Measurements from ENCODE around the gene PSTPIP1.

PSTPIP1 gene

DNA sequence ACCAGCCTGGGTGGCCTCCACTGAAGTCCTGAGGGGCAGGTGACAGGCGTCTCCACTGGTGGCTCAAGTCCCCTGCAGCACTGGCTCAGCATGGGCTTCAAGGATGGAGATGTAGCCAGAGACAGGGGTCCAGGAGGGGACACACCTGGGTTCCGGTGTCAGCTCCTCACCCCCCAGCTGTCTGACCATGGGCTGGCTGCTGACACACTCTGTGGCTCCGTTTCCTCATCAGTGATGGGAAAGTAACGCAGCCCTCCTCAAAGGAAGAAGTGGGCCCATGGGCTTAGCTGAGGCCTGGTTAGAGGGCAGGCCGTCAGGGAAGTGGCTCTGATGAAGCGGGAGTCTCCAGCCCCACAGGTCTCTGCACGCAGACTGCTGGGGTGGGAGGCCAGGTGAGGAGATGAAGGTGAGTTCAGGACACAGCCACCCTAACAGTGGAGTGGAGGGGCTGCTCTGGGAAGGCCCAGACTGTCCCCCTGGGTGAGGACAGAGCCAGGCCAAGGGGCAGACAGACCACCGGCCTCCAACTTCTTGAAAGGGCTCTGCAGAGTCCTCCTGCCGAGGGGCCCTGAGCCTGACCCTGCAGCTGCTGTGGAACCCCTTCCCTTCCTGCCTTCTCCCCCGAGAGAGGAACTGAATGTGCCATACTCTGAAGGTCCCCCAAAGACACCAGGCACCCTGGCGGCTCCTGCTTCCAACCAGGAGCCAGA is 24.0 kb downstream of the PSTPIP1 start:
- no peak overlapping the region for H3K4me3 ChIP-seq (replicated peaks; ENCODE audit: low read depth, low read length)
- DNase-seq (ENCODE audit: extremely low read depth, low read depth), result no peak
- TF ChIP-seq, protein P1, sequence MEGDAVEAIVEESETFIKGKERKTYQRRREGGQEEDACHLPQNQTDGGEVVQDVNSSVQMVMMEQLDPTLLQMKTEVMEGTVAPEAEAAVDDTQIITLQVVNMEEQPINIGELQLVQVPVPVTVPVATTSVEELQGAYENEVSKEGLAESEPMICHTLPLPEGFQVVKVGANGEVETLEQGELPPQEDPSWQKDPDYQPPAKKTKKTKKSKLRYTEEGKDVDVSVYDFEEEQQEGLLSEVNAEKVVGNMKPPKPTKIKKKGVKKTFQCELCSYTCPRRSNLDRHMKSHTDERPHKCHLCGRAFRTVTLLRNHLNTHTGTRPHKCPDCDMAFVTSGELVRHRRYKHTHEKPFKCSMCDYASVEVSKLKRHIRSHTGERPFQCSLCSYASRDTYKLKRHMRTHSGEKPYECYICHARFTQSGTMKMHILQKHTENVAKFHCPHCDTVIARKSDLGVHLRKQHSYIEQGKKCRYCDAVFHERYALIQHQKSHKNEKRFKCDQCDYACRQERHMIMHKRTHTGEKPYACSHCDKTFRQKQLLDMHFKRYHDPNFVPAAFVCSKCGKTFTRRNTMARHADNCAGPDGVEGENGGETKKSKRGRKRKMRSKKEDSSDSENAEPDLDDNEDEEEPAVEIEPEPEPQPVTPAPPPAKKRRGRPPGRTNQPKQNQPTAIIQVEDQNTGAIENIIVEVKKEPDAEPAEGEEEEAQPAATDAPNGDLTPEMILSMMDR (IDR thresholded peaks at IDR 0.05; ENCODE audit: low read depth, low read length, missing control alignments), result no peak

DNA sequence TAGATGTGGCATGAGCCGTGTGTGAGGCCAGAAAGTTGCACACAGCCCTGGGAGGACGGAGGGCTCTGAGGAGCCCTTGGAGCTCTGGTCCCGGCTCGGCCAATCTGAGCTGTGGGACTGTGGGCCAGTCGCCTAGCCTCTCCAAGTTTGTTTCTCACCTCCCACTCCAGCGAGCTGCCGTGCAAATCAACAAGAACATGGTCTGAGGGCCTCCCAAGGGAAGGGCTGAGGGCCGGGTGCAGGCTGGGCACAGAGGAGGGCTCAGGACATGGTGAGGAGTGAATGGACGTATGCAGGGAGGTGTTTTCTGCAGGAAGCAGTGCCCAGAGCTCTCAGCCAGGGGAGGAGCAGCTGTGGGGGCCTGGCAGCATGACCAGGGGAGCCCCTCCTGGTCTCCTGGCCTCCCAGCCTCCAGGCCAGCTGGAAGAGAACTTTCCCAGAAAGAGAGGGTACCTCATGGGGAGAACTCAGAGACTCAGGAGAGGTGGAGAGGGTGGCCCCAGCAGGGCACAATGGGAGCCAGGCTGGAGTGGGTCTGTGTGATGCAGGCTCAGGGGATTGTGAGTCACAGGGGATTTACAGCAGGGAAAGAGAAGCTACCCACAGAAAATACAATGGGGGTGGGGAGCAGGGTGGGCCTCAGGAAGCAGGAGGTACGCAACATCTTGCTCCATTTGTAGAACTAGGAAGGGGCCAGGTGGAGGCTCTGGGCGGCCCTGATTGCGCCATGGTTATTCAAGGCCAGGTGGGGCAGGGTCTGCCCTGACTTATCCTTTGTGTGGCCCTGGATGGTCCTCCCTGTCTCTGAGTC is 24.8 kb downstream of the PSTPIP1 start:
- TF ChIP-seq, protein P1 (IDR thresholded peaks at IDR 0.05; ENCODE audit: low read depth, low read length, missing control alignments), result no peak
- no peak for DNase-seq (ENCODE audit: extremely low read depth, low read depth)
- no peak overlapping the region for H3K4me3 ChIP-seq (replicated peaks; ENCODE audit: low read depth, low read length)

DNA sequence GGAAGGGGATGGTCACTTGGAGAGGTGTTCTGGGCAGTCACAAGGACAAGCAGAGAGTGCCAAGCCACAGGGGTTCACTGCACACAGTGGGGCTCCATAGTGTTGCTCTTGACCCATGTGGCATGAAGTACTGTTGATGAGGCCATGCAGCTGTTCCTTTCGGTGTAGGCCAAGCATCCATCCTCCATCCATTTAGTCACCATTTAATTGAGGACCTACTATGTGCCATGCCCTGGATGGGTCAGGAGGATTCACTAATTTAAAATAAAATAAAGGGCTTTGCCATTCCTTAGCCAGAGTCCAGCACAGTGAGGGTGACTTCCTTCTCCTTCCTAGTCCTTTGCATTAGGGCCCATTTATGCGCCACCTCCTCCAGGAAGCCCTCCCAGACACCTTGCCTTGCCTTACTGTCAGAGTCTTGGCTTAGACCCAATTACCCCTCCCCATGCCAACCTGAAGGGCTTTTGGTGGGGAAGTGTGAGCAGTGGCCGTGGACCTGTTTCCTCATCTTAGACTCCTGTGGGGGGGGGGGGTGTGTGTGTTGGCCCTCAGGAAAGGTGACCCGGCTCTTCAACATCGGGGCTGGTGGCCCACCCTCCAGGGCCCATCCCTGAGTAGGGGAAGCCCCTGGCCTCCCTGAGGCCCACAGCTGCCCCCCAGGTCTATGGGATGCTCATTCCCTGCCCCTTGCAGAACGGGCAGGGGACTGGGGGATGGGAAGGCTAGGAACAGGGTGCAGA is 25.6 kb downstream of the PSTPIP1 start:
- H3K4me3 ChIP-seq (replicated peaks; ENCODE audit: low read depth, low read length), result no peak overlapping the region
- no peak for DNase-seq (ENCODE audit: extremely low read depth, low read depth)
- TF ChIP-seq, protein P1 (IDR thresholded peaks at IDR 0.05; ENCODE audit: low read depth, low read length, missing control alignments), result no peak

DNA sequence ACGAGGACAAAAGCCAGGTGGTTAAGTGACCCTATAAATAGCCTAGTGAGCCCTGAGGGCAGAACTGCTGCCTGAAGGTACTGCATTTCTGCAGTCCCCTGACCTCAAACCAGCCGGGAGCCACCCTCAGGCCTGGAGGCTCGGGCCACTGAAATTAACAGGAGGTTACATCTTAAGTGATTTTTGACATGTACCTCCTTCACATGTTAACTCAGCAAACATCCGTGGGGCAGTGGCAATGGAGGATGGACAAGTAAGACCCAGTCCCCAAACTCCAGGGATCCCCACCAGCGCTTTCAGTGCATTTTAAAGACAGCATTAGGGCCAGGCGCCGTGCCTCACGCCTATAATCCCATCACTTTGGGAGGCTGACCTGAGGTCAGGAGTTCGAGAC is 26.2 kb downstream of the PSTPIP1 start:
- no peak overlapping the region for H3K4me3 ChIP-seq (replicated peaks; ENCODE audit: low read depth, low read length)
- DNase-seq (ENCODE audit: extremely low read depth, low read depth), result no peak
- TF ChIP-seq, protein P1 (IDR thresholded peaks at IDR 0.05; ENCODE audit: low read depth, low read length, missing control alignments), result no peak

DNA sequence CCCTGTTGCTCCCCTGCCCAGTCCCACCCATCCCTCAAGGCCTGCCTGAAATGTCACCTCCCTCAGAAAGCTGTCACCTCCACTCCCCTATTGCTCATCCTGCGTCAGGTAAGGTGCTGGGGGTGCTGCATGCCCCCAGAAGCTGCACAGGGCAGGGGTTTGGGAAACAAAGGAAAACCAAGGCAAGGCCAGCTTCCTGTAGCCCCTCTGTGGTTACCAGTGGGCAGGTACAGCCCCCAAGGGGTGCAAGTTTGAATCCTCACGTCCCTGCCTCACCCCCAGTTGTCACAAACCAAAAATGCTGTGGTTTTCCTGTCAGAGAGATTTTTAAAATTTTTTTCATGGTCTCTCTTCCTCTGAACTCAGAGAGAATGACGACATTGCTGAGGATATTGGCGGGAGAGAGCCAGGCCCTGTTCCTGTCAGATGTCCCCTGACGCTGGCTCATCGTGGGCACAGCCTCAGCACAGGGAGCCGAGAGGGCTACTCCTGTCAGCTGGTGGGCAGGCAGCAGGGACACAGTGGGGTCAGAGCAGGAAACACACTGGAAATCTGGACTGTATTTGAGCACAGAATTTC is 27.0 kb downstream of the PSTPIP1 start:
- TF ChIP-seq, protein P1 (IDR thresholded peaks at IDR 0.05; ENCODE audit: low read depth, low read length, missing control alignments), result no peak
- DNase-seq (ENCODE audit: extremely low read depth, low read depth), result no peak
- H3K4me3 ChIP-seq (replicated peaks; ENCODE audit: low read depth, low read length), result no peak overlapping the region

All from HFF-Myc (cell line).